ENCODE results near the gene MEF2A. TPM values are rescaled to one million over a fixed set of nuclear protein-coding genes. Genes with fewer than 3 reads are reported as not detected.
"Not testable (repeated sequence)": the region's sequence is repeated elsewhere in the genome, so short reads cannot be mapped to it uniquely, and the experiment has no call there.

MEF2A gene
- total RNA-seq (2014; rRNA removed; shearing (Covaris generic)) = 39.7 and 50.0 TPM in 2 replicates

- H3K9me3 ChIP-seq (replicated peaks) = no peaks in the 10 kb centered on the region
- H3K4me3 ChIP-seq = peak within 1 kb of the TSS; percentile 73
- H3K36me3 ChIP-seq = peaks cover 3% of the 10 kb centered on the region
- peak; percentile 93 to 95 for DNase-seq (ENCODE audit: low read depth in 1 of 2, low spot score in 2 of 2)
- H3K27ac ChIP-seq = peak within 1 kb of the TSS; percentile 64
- H3K4me1 ChIP-seq (replicated peaks) = peaks cover 13% of the 10 kb centered on the region
- H3K27me3 ChIP-seq (replicated peaks) = peaks cover 2% of the 10 kb centered on the region; the same call in 1 of the 2 replicates
These were observed at the start of gene MEF2A for GRCh38 chr15:99565299-99566156. Gene MEF2A (plus strand): TSS chr15:99565984. CDS start chr15:99633120, 67,136 bp downstream.

GRCh38 chr15:99518191-99518590 is 47.6 kb upstream of the MEF2A start:
- no peaks in the 10 kb centered on the region for H3K4me1 ChIP-seq (replicated peaks)
- DNase-seq (ENCODE audit: low read depth in 1 of 2, low spot score in 2 of 2) = no peak
- H3K4me3 ChIP-seq = no peak overlapping the region
- no peaks in the 10 kb centered on the region for H3K9me3 ChIP-seq (replicated peaks)
- no peaks in the 10 kb centered on the region for H3K27me3 ChIP-seq (replicated peaks)
- no peak overlapping the region for H3K27ac ChIP-seq
- no peaks in the 10 kb centered on the region for H3K36me3 ChIP-seq

DNA sequence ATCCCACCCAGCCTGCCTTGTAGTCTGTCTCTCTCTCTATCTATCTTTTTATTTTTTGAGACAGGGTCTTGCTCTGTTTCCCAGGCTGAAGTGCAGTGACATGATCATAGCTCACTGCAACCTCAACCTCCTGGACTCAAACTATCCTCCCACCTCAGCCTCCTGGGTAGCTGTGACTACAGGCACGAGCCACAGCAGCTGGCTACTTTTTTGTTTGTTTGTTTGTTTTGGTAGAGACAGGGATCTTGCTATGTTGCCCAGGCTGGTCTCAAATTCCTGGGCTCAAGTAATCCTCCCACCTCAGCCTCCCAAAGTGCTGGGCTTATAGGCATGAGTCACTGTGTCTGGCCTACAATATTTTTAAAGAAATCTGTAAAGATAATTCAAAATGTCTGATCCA is 46.4 kb upstream of the MEF2A start:
- not testable (repeated sequence) for H3K36me3 ChIP-seq; H3K27me3 ChIP-seq (replicated peaks); DNase-seq (ENCODE audit: low read depth in 1 of 2, low spot score in 2 of 2)

DNA sequence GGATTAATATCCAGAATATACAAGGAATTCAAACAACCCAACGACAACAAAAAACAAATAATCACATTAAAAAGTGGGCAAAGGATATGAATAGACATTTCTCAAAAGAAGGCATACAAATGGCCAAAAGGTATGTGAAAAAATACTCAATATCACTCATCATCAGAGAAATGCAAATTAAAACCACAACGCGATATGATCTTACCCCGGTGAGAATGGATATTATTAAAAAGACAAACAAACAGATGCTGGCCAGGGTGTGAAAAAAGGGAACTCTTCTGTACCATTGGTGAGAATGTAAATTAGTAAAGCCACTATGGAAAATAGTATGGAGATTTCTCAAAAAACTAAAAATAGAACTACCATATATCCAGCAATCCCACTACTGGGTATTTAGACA is 43.5 kb upstream of the MEF2A start:
- Histone ChIP-seq H3K4me3 (no peak overlapping the region), H3K27ac (no peak overlapping the region), H3K9me3 (replicated peaks) (no peaks in the 10 kb centered on the region), H3K4me1 (replicated peaks) (no peaks in the 10 kb centered on the region), H3K27me3 (replicated peaks) (no peaks in the 10 kb centered on the region), H3K36me3 (no peaks in the 10 kb centered on the region)
- no peak for DNase-seq (ENCODE audit: low read depth in 1 of 2, low spot score in 2 of 2)

More for the DNA sequence above, 46.4 kb upstream of the MEF2A start:
- H3K4me1 ChIP-seq (replicated peaks); H3K27ac ChIP-seq; H3K9me3 ChIP-seq (replicated peaks); H3K4me3 ChIP-seq: not testable (repeated sequence)

DNA sequence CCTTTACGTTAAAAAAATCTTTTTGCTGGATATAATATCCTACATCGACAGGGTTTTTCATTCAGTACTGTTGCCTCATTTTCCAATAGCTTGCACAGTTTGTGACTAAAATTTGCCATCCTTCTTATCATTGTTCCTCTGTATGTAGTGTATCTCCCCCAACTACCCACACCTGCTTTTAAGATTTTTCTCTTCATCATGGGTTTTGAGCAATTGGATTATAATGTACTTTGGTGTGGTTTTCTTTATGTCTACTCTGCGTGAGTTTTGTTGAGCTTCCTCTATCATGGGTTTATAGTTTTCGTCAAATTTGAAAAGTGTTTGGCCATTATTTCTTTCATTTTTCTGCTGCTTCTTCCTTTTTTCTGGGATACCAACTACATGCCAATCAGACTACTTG is 39.6 kb upstream of the MEF2A start:
- no peaks in the 10 kb centered on the region for H3K4me1 ChIP-seq (replicated peaks)
- H3K4me3 ChIP-seq = no peak overlapping the region
- no peaks in the 10 kb centered on the region for H3K9me3 ChIP-seq (replicated peaks)
- no peaks in the 10 kb centered on the region for H3K27me3 ChIP-seq (replicated peaks)
- H3K36me3 ChIP-seq = no peaks in the 10 kb centered on the region
- H3K27ac ChIP-seq = no peak overlapping the region
- DNase-seq (ENCODE audit: low read depth in 1 of 2, low spot score in 2 of 2) = no peak

GRCh38 chr15:99526671-99527070 is 39.1 kb upstream of the MEF2A start:
- Histone ChIP-seq H3K27ac (no peak overlapping the region), H3K4me3 (no peak overlapping the region), H3K27me3 (replicated peaks) (no peaks in the 10 kb centered on the region), H3K4me1 (replicated peaks) (no peaks in the 10 kb centered on the region), H3K9me3 (replicated peaks) (no peaks in the 10 kb centered on the region), H3K36me3 (no peaks in the 10 kb centered on the region)
- DNase-seq (ENCODE audit: low read depth in 1 of 2, low spot score in 2 of 2) = no peak

DNA sequence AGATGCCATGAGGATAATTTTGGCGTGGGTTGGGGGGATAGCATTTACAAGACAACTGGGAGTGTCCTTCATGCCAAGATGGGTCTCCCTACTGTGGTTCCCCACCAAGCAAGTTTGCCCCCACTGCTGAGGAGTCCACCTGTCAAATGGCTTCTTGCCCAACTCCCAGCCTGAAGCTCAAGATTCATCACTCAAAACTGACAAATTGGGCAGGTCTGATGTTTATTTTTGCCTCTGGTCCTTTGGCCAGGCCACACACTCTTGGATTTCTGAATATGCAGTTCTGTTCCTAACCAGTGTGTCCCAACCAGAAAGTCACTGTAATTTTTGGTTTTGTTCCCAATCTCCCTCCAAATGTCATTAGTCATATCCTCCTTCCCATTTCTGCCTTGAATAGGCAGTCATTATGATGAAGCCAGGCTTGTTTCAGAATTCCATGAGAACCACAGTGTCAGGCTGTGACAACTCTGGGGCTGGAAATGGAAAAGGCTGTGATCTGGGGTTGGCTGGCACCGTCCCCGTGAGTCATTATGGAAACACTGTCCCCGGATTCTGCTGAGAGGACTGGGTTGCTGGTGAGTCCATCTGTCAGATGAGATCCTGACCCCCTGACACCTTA is 29.3 kb upstream of the MEF2A start:
- peaks cover 10% of the 10 kb centered on the region for H3K4me1 ChIP-seq (replicated peaks)
- H3K27ac ChIP-seq = no peak overlapping the region
- peak; percentile 54 to 64 for DNase-seq (ENCODE audit: low read depth in 1 of 2, low spot score in 2 of 2)

DNA sequence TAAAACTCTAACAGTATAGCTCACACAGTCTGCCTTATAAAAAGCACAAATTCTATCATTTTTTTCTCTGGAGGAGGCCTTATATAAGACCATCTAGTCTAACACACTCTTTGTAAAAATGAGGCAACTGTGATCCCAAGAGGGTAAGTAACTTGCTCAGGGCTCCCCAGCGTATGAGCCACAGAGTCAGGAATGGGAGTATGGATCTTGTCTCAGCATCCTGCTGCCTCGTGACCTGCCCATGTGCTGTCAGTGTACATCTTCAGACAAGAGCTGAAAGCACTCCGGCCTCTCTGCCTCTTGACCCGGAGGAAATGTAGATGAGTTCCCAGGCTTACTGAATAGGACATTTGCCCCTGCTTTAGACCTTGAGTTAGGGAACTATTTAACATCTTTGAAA is 28.4 kb upstream of the MEF2A start:
- H3K4me3 ChIP-seq = no peak overlapping the region
- peaks cover 10% of the 10 kb centered on the region for H3K4me1 ChIP-seq (replicated peaks)
- DNase-seq (ENCODE audit: low read depth in 1 of 2, low spot score in 2 of 2) = no peak
- no peaks in the 10 kb centered on the region for H3K36me3 ChIP-seq
- no peaks in the 10 kb centered on the region; the same call in 1 of the 2 replicates for H3K27me3 ChIP-seq (replicated peaks)
- no peak overlapping the region for H3K27ac ChIP-seq
- H3K9me3 ChIP-seq (replicated peaks) = no peaks in the 10 kb centered on the region

More for the DNA sequence above, 29.3 kb upstream of the MEF2A start:
- H3K27me3 ChIP-seq (replicated peaks) = no peaks in the 10 kb centered on the region; the same call in 1 of the 2 replicates
- no peak overlapping the region for H3K4me3 ChIP-seq
- no peaks in the 10 kb centered on the region for H3K9me3 ChIP-seq (replicated peaks)
- no peaks in the 10 kb centered on the region for H3K36me3 ChIP-seq

DNA sequence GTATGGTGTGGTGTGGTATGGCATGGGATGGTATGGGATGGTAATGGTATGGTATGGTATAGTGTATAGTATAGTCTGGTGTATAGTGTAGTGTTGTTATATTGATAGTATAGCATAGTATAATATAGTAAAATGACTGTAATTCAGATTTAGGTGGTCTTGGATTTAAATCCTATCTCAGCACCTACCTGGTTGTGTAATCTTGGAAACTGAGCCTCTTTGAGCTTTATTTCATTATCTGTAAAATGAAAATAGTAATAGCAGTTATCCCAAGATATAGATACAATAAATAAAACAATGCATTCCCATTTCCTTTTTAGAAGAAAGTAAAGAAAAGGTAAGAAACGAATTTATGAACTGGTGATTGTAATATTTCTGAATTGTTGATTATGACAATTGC is 27.5 kb upstream of the MEF2A start:
- H3K4me1 ChIP-seq (replicated peaks) = peaks cover 10% of the 10 kb centered on the region
- no peak overlapping the region for H3K4me3 ChIP-seq
- no peaks in the 10 kb centered on the region for H3K36me3 ChIP-seq
- no peak for DNase-seq (ENCODE audit: low read depth in 1 of 2, low spot score in 2 of 2)
- H3K27ac ChIP-seq = no peak overlapping the region
- H3K9me3 ChIP-seq (replicated peaks) = no peaks in the 10 kb centered on the region
- H3K27me3 ChIP-seq (replicated peaks) = no peaks in the 10 kb centered on the region; the same call in 1 of the 2 replicates

GRCh38 chr15:99542828-99543227 is 23.0 kb upstream of the MEF2A start:
- no peaks in the 10 kb centered on the region for H3K4me1 ChIP-seq (replicated peaks)
- H3K27ac ChIP-seq = no peak overlapping the region
- no peak for DNase-seq (ENCODE audit: low read depth in 1 of 2, low spot score in 2 of 2)
- no peaks in the 10 kb centered on the region for H3K36me3 ChIP-seq
- H3K27me3 ChIP-seq (replicated peaks) = no peaks in the 10 kb centered on the region; the same call in 1 of the 2 replicates
- no peak overlapping the region for H3K4me3 ChIP-seq
- H3K9me3 ChIP-seq (replicated peaks) = no peaks in the 10 kb centered on the region

- Histone ChIP-seq H3K36me3 (no peaks in the 10 kb centered on the region), H3K4me3 (no peak overlapping the region), H3K4me1 (replicated peaks) (no peaks in the 10 kb centered on the region), H3K9me3 (replicated peaks) (no peaks in the 10 kb centered on the region), H3K27ac (no peak overlapping the region), H3K27me3 (replicated peaks) (no peaks in the 10 kb centered on the region)
- no peak for DNase-seq (ENCODE audit: low read depth in 1 of 2, low spot score in 2 of 2)
These were observed 20.2 kb upstream of the MEF2A start for GRCh38 chr15:99545605-99546004.

DNA sequence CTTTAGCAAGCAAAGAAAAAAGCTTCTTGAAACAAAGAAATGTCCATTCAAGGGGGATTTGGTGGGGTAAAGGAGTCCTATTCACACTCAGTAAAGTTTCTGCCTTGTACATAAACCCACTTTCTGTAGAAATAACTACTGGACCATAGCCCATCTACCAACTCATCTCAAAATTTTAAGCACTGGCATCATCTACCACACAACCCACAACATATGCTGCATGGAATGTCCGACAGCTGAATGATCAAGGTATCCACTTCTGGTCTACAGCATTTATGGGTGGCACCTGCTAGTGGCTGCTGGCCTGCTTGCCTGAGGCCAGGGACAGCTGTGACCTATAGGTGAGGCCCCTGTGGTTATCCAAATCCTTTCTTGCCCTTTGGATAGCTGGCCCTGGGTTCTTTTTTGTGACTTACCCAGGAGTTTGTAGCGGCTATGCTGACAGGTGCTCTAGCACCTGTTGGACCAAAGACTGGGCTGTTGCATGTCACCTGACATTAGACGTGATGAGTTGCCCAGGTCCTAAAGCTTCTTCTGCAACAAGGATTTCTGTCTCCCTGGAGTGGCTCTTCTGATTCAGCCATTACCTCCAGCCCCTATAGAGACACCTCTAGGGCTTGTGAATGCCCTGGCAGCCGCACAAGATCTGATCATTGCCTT is 19.2 kb upstream of the MEF2A start:
- Histone ChIP-seq H3K9me3 (replicated peaks) (no peaks in the 10 kb centered on the region), H3K27me3 (replicated peaks) (no peaks in the 10 kb centered on the region), H3K4me1 (replicated peaks) (no peaks in the 10 kb centered on the region), H3K27ac (no peak overlapping the region), H3K4me3 (no peak overlapping the region), H3K36me3 (no peaks in the 10 kb centered on the region)
- DNase-seq (ENCODE audit: low read depth in 1 of 2, low spot score in 2 of 2) = no peak

DNA sequence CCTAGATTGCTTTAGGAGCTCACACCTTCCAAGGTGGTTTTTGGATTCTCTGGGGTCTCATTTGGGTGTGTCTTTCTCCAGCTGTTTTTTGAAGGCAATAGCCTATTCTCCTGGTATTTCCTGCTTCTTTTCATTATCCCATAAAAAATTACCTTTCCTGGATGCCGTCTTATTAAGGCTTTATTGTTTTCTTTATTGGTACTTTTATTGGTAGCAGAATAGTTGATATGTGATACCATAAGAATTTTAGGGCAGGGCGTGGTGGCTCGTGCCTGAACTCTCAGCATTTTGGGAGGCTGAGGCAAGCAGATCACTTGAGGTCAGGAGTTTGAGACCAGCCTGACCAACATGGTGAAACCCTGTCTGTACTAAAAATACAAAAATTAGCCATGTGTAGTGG is 18.3 kb upstream of the MEF2A start:
- no peak overlapping the region for H3K27ac ChIP-seq
- no peak for DNase-seq (ENCODE audit: low read depth in 1 of 2, low spot score in 2 of 2)

GRCh38 chr15:99550077-99550476 is 15.7 kb upstream of the MEF2A start:
- no peaks in the 10 kb centered on the region for H3K36me3 ChIP-seq
- no peaks in the 10 kb centered on the region for H3K4me1 ChIP-seq (replicated peaks)
- peaks cover 3% of the 10 kb centered on the region for H3K27me3 ChIP-seq (replicated peaks)
- no peak for DNase-seq (ENCODE audit: low read depth in 1 of 2, low spot score in 2 of 2)
- H3K9me3 ChIP-seq (replicated peaks) = no peaks in the 10 kb centered on the region
- no peak overlapping the region for H3K27ac ChIP-seq
- H3K4me3 ChIP-seq = no peak overlapping the region

More for the DNA sequence above, 18.3 kb upstream of the MEF2A start:
- Histone ChIP-seq H3K4me1 (replicated peaks) (no peaks in the 10 kb centered on the region), H3K36me3 (no peaks in the 10 kb centered on the region), H3K4me3 (no peak overlapping the region), H3K9me3 (replicated peaks) (no peaks in the 10 kb centered on the region), H3K27me3 (replicated peaks) (no peaks in the 10 kb centered on the region)
